ENCODE measurements around the gene BLOC1S6. TPM values are rescaled to one million over a fixed set of nuclear protein-coding genes. Genes with fewer than 3 reads are reported as not detected.

BLOC1S6 gene
- total RNA-seq, 1 donor from 2014 or later, result 24.3 TPM

DNA sequence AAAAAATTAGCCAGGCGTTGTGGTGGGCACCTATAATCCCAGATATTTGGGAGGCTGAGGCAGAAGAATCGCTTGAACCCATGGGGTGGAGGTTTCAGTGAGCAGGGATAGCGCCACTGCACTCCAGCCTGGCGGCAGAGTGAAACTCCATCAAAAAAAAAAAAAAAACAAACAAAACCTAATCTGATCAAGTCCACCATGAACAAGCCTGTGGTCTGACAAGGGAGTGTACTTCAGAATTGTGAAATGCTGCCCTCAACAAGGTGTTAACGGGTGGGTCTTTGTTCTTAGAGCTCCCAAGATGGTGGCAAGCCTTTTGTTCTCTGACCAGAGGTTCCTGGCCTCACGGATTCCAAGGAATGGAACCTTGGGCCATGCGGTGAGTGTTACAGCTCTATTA is 40.4 kb upstream of the BLOC1S6 start:
- no peak for DNase-seq
- Histone ChIP-seq H3K27me3 (ENCODE audit: low read depth) (no peaks in the 10 kb centered on the region), H3K36me3 (no peaks in the 10 kb centered on the region), H3K9me3 (replicated peaks) (no peaks in the 10 kb centered on the region), H3K27ac (replicated peaks) (no peak overlapping the region), H3K4me3 (no peak overlapping the region), H3K4me1 (no peaks in the 10 kb centered on the region)
- intact Hi-C loops (cut with micrococcal nuclease), result no loop called here
- TF ChIP-seq, protein P1, sequence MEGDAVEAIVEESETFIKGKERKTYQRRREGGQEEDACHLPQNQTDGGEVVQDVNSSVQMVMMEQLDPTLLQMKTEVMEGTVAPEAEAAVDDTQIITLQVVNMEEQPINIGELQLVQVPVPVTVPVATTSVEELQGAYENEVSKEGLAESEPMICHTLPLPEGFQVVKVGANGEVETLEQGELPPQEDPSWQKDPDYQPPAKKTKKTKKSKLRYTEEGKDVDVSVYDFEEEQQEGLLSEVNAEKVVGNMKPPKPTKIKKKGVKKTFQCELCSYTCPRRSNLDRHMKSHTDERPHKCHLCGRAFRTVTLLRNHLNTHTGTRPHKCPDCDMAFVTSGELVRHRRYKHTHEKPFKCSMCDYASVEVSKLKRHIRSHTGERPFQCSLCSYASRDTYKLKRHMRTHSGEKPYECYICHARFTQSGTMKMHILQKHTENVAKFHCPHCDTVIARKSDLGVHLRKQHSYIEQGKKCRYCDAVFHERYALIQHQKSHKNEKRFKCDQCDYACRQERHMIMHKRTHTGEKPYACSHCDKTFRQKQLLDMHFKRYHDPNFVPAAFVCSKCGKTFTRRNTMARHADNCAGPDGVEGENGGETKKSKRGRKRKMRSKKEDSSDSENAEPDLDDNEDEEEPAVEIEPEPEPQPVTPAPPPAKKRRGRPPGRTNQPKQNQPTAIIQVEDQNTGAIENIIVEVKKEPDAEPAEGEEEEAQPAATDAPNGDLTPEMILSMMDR (IDR thresholded peaks at IDR 0.05; ENCODE audit: borderline replicate concordance), result no peak

DNA sequence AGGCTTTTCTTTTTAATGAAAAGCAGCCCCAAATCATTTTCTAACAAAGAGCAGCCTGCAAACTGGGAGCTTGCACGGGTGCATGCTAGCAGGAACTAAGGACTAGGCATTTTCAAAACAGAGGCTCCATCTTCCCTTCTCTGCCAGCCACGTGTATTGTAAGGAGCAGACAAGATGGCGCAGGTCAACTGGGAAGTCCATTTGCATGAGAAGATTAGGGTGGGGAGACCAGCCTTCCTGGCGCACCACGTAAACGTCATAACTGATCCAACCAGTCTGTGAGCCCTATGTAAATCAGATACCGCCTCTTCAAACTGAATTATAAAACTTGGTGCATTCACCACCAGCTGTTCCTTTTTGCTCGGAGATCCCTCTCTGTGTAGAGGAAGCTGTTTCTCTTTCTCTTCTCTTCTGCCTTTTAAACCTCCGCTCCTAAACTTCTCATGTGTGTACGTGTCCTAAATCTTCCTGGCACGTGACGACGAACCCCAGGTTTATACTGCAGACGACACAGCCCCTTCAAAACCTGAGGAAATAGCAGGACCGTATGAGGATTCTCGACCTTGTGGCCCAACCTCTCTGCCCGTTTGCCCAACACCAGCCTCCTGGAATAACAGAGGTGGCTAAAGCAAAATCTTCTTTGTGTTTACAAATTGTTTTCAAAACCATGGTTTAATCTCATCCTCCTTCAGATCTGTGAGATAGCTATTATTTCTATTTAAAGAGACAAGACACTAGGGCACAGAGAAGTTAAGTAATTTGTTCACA is 38.2 kb upstream of the BLOC1S6 start:
- TF ChIP-seq, protein P1 (IDR thresholded peaks at IDR 0.05; ENCODE audit: borderline replicate concordance), result no peak
- Histone ChIP-seq H3K27ac (replicated peaks) (no peak overlapping the region), H3K36me3 (no peaks in the 10 kb centered on the region), H3K4me1 (no peaks in the 10 kb centered on the region), H3K4me3 (no peak overlapping the region), H3K9me3 (replicated peaks) (no peaks in the 10 kb centered on the region), H3K27me3 (ENCODE audit: low read depth) (no peaks in the 10 kb centered on the region)
- no peak for DNase-seq
- intact Hi-C loops (cut with micrococcal nuclease), result no loop called here

DNA sequence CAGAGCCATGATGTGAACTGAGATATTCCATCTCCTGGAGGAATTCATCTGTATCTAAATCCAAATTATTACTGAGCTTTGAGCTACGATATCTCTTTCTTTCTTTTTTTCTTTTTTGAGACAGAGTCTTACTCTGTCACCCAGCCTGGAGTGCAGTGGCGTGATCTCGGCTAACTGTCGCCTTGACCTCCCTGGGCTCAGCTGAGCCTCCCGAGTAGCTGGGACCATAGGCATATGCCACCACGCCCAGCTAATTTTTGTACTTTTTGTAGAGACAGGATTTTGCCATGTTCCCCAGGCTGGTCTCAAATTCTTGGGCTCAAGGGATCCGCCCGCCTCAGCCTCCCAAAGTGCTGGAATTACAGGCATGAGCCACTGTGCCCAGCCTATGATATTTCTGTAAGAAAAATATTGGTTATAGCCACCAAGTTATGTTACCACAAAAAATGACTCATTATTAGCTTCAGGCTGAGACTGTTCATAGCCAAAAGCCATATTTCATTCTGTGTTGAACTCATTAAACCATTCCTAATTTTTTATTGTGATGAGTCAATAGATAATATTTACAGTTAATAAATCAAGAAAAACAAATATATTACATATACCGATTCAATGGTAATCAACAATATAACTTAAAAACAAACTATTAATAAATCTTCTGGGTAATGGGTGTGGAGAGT is 37.5 kb upstream of the BLOC1S6 start:
- Histone ChIP-seq H3K36me3 (no peaks in the 10 kb centered on the region), H3K4me1 (no peaks in the 10 kb centered on the region), H3K27me3 (ENCODE audit: low read depth) (no peaks in the 10 kb centered on the region), H3K4me3 (no peak overlapping the region), H3K27ac (replicated peaks) (no peak overlapping the region), H3K9me3 (replicated peaks) (no peaks in the 10 kb centered on the region)
- intact Hi-C loops (cut with micrococcal nuclease), result no loop called here
- no peak for DNase-seq
- TF ChIP-seq, protein P1 (IDR thresholded peaks at IDR 0.05; ENCODE audit: borderline replicate concordance), result no peak

DNA sequence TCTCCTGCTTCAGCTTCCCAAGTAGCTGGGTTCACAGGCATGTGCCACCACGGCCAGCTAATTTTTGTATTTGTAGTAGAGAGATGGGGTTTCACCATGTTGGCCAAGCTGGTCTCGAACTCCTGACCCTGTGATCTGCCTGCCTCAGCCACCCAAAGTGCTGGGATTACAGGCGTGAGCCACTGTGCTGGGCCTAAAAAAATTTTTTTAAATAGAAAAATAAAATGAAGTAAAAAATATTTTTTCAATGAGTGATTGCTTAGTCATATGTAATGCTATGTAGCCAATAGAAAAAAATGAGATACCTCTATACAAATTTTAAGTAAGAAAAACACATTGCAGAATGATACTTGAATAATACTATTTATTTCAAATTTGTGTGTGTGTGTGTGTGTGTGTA is 36.7 kb upstream of the BLOC1S6 start:
- no peak for DNase-seq
- Histone ChIP-seq H3K4me3 (no peak overlapping the region), H3K36me3 (no peaks in the 10 kb centered on the region), H3K27ac (replicated peaks) (no peak overlapping the region), H3K4me1 (no peaks in the 10 kb centered on the region), H3K27me3 (ENCODE audit: low read depth) (peaks cover 1% of the 10 kb centered on the region), H3K9me3 (replicated peaks) (no peaks in the 10 kb centered on the region)
- intact Hi-C loops (cut with micrococcal nuclease), result no loop called here
- TF ChIP-seq, protein P1 (IDR thresholded peaks at IDR 0.05; ENCODE audit: borderline replicate concordance), result no peak

DNA sequence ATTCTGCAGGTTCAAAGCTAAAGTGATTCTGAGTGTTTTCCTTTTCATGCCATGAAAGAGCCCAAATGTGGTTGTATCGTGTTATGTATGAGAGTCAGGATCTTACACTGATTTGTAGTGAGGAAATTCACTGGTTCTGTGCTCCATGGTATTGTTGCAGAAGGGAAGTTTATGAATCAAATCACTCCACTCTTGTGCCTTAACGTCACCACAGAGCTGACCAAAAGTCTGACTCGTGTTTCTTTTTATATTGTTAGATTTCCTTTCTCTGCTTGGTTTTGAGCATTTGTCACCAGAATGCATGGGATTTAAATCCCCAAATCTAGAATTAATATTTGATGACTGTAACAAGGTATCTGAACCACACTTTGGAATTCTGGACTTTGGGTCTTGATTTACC is 35.5 kb upstream of the BLOC1S6 start:
- H3K27ac ChIP-seq (replicated peaks), result no peak overlapping the region
- no peak for DNase-seq
- intact Hi-C loops (cut with micrococcal nuclease), result no loop called here
- H3K4me1 ChIP-seq, result no peaks in the 10 kb centered on the region
- H3K9me3 ChIP-seq (replicated peaks), result no peaks in the 10 kb centered on the region
- no peak overlapping the region for H3K4me3 ChIP-seq
- H3K36me3 ChIP-seq, result no peaks in the 10 kb centered on the region
- H3K27me3 ChIP-seq (ENCODE audit: low read depth), result peaks cover 3% of the 10 kb centered on the region
- TF ChIP-seq, protein P1 (IDR thresholded peaks at IDR 0.05; ENCODE audit: borderline replicate concordance), result no peak
